K562 (cell line): ENCODE results near the gene TAF11. TPM values are rescaled to one million over a fixed set of nuclear protein-coding genes. Genes with fewer than 3 reads are reported as not detected.

Experiments used
- BHLHE40 ChIP-seq: IDR thresholded peaks from 2 replicates; pipeline ENCODE4 v1.6.1; 2011; ENCODE audit warnings: low read length, improper control_type of control experiment
- BRCA1 ChIP-seq, 2 experiments: fragments of 450-650 bp in 1 of 2; sonication (generic) in 1 of 2; formaldehyde crosslinking in 1 of 2; IDR thresholded peaks; 2 replicates each; pipeline versions ENCODE4 v1.5.0 to v1.6.1; 2017 to 2020; ENCODE audit warnings: mild to moderate bottlenecking in 1 of 2, missing genetic modification reagents in 1 of 2
- CBFA2T2 ChIP-seq: fragments of 450-650 bp; conservative IDR thresholded peaks from 2 replicates; pipeline ENCODE4 v1.6.1; 2017; ENCODE audit warnings: mild to moderate bottlenecking
- CBFB ChIP-seq: sonication (generic); formaldehyde crosslinking; IDR thresholded peaks from 2 replicates; pipeline ENCODE4 v1.4.0; 2020; ENCODE audit warnings: mild to moderate bottlenecking, missing genetic modification reagents
- CCNT2 ChIP-seq: IDR thresholded peaks from 2 replicates; pipeline ENCODE4 v1.6.1; 2011; ENCODE audit warnings: borderline replicate concordance, low read depth, mild to moderate bottlenecking, moderate library complexity, mixed read lengths, low read length; ENCODE audit not compliant: insufficient read length; ENCODE audit errors: extremely low read depth
- ERF ChIP-seq: fragments of 450-650 bp; formaldehyde crosslinking; IDR thresholded peaks from 2 replicates; pipeline ENCODE4 v1.4.0; 2020; ENCODE audit warnings: mild to moderate bottlenecking, mixed read lengths
- GATAD2A ChIP-seq: fragments of 450-650 bp; IDR thresholded peaks from 2 replicates; pipeline ENCODE4 v1.6.1; 2017
- HCFC1 ChIP-seq: IDR thresholded peaks from 2 replicates; pipeline ENCODE4 v1.6.1; 2012; ENCODE audit warnings: low read depth, low read length, improper control_type of control experiment
- MAFG ChIP-seq: fragments of 450-650 bp; conservative IDR thresholded peaks from 2 replicates; pipeline ENCODE4 v1.6.1; 2016; ENCODE audit warnings: missing genetic modification characterization, missing compliant biosample characterization
- MYBL2 ChIP-seq, 2 experiments: fragments of 450-650 bp in 1 of 2; sonication (generic) in 1 of 2; formaldehyde crosslinking in 1 of 2; IDR thresholded peaks; 2 replicates each; pipeline versions ENCODE4 v1.6.1 to v1.8.1; 2017 to 2022; ENCODE audit warnings: borderline replicate concordance in 1 of 2, inconsistent platforms in 1 of 2, low read depth in 1 of 2, mild to moderate bottlenecking in 1 of 2, missing genetic modification reagents in 1 of 2, moderate library complexity in 1 of 2
- NR1H2 ChIP-seq: sonication (generic); formaldehyde crosslinking; IDR thresholded peaks from 2 replicates; pipeline ENCODE4 v1.4.0; 2020; ENCODE audit warnings: mild to moderate bottlenecking, missing genetic modification reagents
- NUFIP1 ChIP-seq: fragments of 450-650 bp; IDR thresholded peaks from 2 replicates; pipeline ENCODE4 v1.6.1; 2018; ENCODE audit not compliant: partially characterized antibody
- PHB2 ChIP-seq: fragments of 450-650 bp; IDR thresholded peaks from 2 replicates; pipeline ENCODE4 v1.6.1; 2017; ENCODE audit warnings: low read depth
- ZNF140 ChIP-seq: fragments of 250-450 bp; sonication (Bioruptor Pico); IDR thresholded peaks from 2 replicates; pipeline ENCODE4 v1.8.0; 2021; ENCODE audit warnings: moderate library complexity, mild to moderate bottlenecking, inconsistent platforms
- ZNF444 ChIP-seq: fragments of 250-450 bp; sonication (Bioruptor Pico); IDR thresholded peaks from 2 replicates; pipeline ENCODE4 v1.4.0; 2020; ENCODE audit warnings: mild to moderate bottlenecking, moderate library complexity
- ZNF586 ChIP-seq: fragments of 450-650 bp; formaldehyde crosslinking; conservative IDR thresholded peaks from 2 replicates; pipeline ENCODE4 v1.4.0; 2020; ENCODE audit warnings: mild to moderate bottlenecking, moderate library complexity
- polyA plus RNA-seq, 8 experiments: library from polyadenylated mRNA; depleted of rRNA in 4 of 8; stranded (reverse) in 5 of 8; unstranded in 3 of 8; fragments of >200 nt; fragmentation: Nextera tagmentation in 2 of 8; fragmentation: Illumina TruSeq in 1 of 8; extraction: Ambion mirVana in 2 of 8; extraction: Trizol in 1 of 8; gene quantifications; 2 replicates each; pipeline versions ENCODE4 v1.2.1 to v1.2.3, GENCODE V29; 2011 to 2014; ENCODE audit warnings: inconsistent platforms in 1 of 8, missing spikeins in 1 of 8
- total RNA-seq, 7 experiments: library from RNA; depleted of rRNA in 6 of 7; stranded (reverse); fragments of >200 nt in 6 of 7; fragmentation: Illumina TruSeq in 2 of 7; extraction: Trizol in 2 of 7; gene quantifications; 2 replicates each; pipeline versions ENCODE4 v1.2.1 to v1.2.3, GENCODE V29; 2011 to 2021; ENCODE audit warnings: low replicate concordance in 1 of 7
- TF ChIP-seq, protein P1 (sequence below): fragments of 450-650 bp; IDR thresholded peaks from 2 replicates; pipeline ENCODE4 v1.6.1; 2016; ENCODE audit warnings: low read depth
- TF ChIP-seq, protein P2 (sequence below): sonication (generic); formaldehyde crosslinking; IDR thresholded peaks from 2 replicates; pipeline ENCODE4 v1.8.0; 2022; ENCODE audit warnings: mild to moderate bottlenecking, missing genetic modification reagents
- TF ChIP-seq, protein P3 (sequence below): fragments of 250-450 bp; sonication (Bioruptor Pico); IDR thresholded peaks from 2 replicates; pipeline ENCODE4 v1.8.0; 2022; ENCODE audit warnings: moderate library complexity, mild to moderate bottlenecking, inconsistent platforms
- TF ChIP-seq, protein P4 (sequence below): sonication (generic); formaldehyde crosslinking; IDR thresholded peaks from 2 replicates; pipeline ENCODE4 v1.9.0; 2022; ENCODE audit warnings: mild to moderate bottlenecking, missing genetic modification reagents

The TAF11 gene
- total and polyA plus RNA-seq, 9 of the 15 experiments (the other 6 are each of a cell fraction or from before 2014, with no cell fraction given), result 40.9 to 91.9 (median 71.9) TPM

DNA sequence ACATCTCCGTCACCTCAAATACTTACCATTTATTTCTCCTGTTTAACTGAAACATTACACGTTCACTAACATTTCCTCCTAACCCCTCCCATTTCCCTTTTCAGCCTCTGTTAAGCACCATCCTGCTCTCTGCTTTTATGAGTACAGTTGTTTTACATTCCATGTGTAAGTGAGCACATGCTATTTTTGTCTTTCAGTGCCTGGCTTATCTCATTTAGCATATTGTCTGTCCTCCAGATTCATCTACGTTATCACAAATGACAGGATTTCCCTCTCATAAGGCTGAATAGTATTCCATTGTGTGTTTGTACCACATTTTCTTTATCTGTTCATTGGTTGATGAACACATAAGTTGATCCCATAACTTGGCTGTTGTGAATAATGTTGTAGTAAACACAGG, 22.7 kb downstream of the TAF11 start (continued):
- TF ChIP-seq, protein P1, sequence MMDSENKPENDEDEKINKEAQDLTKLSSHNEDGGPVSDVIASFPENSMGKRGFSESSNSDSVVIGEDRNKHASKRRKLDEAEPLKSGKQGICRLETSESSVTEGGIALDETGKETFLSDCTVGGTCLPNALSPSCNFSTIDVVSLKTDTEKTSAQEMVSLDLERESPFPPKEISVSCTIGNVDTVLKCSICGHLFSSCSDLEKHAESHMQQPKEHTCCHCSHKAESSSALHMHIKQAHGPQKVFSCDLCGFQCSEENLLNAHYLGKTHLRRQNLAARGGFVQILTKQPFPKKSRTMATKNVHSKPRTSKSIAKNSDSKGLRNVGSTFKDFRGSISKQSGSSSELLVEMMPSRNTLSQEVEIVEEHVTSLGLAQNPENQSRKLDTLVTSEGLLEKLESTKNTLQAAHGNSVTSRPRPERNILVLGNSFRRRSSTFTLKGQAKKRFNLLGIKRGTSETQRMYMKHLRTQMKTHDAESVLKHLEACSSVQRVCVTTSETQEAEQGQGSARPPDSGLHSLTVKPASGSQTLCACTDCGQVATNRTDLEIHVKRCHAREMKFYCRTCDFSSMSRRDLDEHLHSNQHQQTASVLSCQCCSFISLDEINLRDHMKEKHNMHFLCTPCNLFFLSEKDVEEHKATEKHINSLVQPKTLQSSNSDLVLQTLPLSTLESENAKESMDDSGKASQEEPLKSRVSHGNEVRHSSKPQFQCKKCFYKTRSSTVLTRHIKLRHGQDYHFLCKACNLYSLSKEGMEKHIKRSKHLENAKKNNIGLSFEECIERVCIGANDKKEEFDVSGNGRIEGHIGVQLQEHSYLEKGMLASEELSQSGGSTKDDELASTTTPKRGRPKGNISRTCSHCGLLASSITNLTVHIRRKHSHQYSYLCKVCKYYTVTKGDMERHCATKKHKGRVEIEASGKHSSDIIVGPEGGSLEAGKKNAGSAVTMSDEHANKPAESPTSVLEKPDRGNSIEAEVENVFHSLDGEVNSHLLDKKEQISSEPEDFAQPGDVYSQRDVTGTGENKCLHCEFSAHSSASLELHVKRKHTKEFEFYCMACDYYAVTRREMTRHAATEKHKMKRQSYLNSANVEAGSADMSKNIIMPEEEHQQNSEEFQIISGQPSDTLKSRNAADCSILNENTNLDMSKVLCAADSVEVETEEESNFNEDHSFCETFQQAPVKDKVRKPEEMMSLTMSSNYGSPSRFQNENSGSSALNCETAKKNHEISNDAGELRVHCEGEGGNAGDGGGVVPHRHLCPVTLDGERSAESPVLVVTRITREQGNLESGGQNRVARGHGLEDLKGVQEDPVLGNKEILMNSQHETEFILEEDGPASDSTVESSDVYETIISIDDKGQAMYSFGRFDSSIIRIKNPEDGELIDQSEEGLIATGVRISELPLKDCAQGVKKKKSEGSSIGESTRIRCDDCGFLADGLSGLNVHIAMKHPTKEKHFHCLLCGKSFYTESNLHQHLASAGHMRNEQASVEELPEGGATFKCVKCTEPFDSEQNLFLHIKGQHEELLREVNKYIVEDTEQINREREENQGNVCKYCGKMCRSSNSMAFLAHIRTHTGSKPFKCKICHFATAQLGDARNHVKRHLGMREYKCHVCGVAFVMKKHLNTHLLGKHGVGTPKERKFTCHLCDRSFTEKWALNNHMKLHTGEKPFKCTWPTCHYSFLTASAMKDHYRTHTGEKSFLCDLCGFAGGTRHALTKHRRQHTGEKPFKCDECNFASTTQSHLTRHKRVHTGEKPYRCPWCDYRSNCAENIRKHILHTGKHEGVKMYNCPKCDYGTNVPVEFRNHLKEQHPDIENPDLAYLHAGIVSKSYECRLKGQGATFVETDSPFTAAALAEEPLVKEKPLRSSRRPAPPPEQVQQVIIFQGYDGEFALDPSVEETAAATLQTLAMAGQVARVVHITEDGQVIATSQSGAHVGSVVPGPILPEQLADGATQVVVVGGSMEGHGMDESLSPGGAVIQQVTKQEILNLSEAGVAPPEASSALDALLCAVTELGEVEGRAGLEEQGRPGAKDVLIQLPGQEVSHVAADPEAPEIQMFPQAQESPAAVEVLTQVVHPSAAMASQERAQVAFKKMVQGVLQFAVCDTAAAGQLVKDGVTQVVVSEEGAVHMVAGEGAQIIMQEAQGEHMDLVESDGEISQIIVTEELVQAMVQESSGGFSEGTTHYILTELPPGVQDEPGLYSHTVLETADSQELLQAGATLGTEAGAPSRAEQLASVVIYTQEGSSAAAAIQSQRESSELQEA, result no peak
- TF ChIP-seq MYBL2 (IDR thresholded peaks at IDR 0.05; ENCODE audit: low read depth) (no peak), MYBL2 (CRISPR knock-in tag; IDR thresholded peaks at IDR 0.05; ENCODE audit: borderline replicate concordance) (no peak), HCFC1 (no peak), BHLHE40 (peak; percentile 57; the same call in 1 of the 2 replicates), ERF (no peak), ZNF140 (no peak), ZNF586 (CRISPR knock-in tag) (no peak), CCNT2 (peak; percentile 50), BRCA1 (IDR thresholded peaks at IDR 0.05) (no peak), BRCA1 (CRISPR knock-in tag; IDR thresholded peaks at IDR 0.05) (no peak), CBFB (CRISPR knock-in tag) (no peak), ZNF444 (no peak), NR1H2 (no peak), MAFG (no peak), CBFA2T2 (peak; percentile 95), PHB2 (peak; percentile 90), NUFIP1 (no peak), GATAD2A (peak; percentile 85)
- TF ChIP-seq, protein P2, sequence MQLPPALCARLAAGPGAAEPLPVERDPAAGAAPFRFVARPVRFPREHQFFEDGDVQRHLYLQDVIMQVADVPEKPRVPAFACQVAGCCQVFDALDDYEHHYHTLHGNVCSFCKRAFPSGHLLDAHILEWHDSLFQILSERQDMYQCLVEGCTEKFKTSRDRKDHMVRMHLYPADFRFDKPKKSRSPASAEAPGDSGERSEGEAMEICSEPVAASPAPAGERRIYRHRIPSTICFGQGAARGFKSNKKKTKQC (CRISPR knock-in tag), result no peak
- TF ChIP-seq, protein P3, sequence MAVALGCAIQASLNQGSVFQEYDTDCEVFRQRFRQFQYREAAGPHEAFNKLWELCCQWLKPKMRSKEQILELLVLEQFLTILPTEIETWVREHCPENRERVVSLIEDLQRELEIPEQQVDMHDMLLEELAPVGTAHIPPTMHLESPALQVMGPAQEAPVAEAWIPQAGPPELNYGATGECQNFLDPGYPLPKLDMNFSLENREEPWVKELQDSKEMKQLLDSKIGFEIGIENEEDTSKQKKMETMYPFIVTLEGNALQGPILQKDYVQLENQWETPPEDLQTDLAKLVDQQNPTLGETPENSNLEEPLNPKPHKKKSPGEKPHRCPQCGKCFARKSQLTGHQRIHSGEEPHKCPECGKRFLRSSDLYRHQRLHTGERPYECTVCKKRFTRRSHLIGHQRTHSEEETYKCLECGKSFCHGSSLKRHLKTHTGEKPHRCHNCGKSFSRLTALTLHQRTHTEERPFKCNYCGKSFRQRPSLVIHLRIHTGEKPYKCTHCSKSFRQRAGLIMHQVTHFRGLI (CRISPR knock-in tag), result no peak
- TF ChIP-seq, protein P4, sequence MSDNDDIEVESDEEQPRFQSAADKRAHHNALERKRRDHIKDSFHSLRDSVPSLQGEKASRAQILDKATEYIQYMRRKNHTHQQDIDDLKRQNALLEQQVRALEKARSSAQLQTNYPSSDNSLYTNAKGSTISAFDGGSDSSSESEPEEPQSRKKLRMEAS (CRISPR knock-in tag), result no peak
